Astrocyte of the hippocampus (primary cell): ENCODE results near the gene CCDC148.

Experiments
- DNase-seq: peaks from one replicate; pipeline ENCODE4 v3.0.0; 2011; ENCODE audit warnings: low read depth, low spot score

The CCDC148 gene

DNA sequence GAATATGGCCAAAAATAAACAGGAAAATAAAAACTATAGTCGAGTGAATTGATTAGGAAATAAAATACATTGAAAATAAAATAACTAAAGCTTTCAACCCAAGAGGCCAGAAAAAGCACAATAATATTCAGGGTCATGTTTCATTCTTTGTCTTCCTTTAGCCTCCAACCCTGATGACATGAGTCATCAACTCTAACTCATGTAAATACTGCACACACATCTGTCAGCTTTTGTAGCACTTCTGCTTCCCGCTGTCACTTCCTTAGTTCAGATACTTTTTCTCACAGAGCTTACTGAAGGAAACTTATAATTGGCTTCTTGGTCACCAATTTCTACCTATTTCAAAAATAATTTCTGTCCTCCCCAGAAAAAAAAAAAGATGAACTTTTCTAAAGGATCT, 242.1 kb downstream of the CCDC148 start:
- peak; percentile 30 for DNase-seq

DNA sequence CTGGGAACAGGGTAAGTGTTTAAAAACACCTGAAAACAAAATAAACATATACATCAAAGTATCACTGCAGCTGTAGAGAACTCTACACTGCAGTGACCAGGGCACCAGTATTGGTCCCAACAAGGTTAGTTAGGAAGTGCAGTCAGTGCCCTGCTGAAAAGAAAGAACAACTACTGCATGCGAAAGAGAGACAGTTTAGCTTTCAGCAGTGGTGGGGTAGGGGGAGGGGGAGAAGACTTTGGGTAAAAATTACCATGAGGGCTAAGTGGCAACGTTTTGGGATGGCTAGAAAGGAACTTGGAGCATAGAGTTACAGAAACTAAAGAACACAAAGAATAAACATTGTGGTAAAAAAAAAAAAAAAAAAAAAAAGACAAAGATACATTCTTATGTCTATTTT, 242.8 kb downstream of the CCDC148 start:
- DNase-seq: no peak

DNA sequence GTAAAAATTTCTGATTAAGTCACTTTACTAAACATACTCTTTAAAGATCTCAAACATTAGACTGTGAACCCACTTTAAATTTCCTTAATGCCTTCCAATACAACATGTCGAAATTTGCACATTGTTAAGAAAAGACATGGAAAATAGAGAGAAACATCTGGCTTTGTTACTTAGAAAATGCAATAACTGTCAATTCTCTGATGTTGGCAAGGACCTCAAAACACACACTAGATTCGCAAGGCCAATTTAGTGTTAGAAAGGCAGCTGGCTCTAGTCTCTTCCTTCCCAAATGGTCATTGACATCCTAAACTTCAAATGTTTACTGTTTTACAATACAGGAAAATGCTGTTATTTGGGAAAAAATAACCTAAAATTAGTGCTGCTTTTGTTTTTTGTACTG, 244.3 kb downstream of the CCDC148 start:
- no peak for DNase-seq

DNA sequence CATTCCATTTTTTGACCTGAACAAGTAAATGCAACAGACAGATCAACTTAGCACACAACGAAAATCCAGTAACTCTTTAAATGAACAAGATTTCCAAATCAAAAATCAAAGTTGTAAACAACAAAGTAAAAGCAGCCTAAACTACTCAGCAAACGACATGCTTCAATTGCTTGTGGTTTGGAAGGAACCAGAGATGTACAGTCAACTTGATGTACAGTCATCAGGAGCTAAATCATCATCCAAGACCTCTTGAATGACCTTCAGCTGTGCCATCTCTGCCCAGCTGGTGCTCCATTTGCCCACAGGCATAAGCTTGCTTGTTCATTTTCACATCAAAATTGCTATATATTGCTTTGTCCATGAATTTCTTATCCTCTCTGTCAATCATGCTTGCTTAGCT, 245.1 kb downstream of the CCDC148 start:
- no peak for DNase-seq

DNA sequence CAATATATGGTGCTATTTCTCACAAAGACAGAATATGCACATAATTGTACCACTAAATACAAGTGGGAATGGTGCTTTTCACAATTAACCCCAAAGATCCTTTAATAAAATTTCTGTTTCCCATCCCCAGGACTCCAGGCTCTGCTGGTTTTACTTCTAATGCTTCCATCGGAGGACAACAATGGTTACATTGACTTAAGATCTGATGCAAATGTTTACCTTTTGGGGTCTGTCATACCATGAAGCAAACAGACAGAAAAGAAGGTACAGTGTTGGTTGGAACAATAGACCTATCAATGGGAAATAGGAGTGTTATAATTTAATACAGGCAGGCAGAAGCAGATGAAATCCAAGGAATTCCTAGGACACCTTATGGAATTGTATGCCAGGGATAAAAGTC, 249.2 kb downstream of the CCDC148 start:
- no peak for DNase-seq

DNA sequence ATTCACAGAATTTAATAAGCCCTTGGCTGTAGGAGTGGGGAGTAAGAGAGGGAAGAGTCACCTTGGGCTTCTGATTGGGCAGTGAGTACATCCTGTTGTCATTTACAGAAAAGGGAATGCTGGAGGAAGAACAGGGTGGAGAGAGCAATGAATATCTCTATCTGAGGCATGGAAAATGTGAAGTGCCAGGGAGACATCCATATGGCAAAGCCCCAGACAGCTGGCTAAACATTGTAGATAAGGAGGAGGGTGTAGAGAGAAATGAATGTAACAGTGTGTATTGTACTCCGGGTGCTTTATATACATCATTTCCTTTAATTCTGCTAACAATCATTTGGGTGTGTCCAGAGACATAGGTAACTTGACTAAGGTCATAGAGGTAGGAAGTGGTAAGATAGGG, 251.3 kb downstream of the CCDC148 start:
- DNase-seq: no peak

DNA sequence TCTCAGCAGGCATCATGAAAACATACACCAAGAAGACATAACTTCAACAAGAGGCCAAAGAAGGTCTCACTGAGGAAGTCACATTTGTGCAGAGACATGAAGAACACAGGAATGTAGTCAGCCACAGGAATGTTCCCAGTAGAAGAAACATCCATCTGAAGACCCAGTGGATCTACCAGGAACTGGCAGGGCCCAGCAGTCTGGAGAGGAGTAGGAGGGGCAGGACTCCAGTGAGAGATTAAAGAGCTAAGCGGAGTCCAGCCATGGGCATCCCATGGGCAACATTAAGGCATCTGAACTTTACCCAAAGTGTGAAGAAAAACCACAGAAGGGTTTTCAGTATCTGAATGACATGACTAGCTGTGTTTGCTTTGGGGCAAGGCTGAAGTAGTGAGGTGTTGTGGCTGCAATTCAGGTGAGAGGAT, 251.8 kb downstream of the CCDC148 start:
- peak; percentile 56 for DNase-seq

DNA sequence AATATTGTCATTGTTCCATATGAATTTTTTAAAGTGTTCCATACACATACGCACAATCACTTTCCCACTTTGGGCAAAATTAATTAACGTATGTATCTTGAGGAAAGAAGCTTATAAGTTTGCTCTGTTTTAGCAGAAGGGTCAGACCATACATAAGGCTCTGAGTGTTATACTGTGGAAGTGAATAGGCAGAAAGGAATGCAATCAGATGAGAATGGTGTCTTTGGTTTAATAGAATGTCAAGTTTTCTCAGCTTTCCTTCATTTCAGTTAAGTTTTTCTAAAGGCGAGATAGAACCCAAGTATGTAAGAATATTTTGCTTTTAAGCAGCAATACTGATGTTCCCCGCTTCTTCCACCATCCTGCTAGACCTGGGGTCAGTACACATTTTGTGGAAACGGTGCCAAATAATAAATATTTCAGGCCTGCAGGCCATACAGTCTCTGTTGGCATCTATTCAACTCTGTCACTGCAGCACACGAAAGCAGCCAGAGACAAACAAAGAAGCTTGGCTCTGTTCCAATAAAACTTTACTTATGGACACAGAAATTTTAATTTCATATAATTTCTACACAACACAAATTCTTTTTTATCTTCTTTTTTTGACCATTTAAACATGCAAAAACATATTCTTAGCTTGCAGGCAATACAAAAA, 254.3 kb downstream of the CCDC148 start:
- DNase-seq: peak; percentile 49

DNA sequence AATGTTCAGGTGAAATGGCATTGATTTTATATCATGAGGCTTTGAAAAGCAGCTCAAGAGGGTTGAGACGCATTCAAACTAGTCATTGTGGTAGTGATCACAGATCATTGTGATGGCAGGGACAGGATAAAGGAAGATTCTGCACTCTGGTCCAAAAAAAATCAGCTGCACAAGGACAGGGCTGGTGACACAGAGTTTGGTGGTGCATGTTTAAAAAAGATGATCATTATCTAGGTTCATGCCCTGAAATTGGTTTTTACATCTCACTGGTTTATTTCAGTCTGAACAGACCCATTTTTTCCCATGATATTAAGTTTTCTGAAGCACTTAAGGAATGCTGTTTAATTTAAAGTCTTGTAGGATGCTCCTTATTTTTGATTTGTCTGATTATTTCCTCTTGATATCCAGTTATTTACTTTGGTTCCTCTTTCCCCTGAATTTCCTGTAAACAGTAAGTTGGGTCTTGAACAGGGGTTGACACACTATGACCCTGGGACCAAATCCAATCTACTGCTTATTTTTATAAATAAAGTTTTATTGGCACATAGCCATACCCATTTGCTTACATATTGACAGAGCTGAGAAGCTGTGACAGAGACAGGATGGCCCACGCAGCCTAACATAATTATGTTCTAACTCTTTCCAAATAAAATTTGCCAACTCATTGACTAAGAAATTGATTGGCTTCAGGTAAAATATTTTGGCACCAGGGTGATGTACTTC, 256.5 kb downstream of the CCDC148 start:
- DNase-seq: no peak

DNA sequence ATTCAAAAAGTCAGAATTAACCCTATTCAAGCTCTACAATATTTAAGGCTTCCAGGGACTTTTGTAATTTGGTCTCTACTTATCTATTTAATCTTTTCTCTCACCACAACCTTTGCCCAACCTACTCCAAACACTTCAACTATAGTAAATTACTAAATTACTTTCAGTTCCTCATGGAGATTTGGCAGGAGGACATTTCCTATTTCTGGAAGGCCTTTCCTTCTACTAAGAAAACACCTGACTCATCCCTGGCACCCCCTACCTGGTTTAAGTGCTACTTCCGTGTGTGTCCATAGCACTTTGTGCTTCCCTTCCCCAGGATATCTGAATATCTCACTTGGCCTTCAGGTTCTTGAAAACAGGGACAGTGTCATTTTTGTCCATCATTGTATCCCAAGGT, 258.6 kb downstream of the CCDC148 start:
- DNase-seq: no peak

DNA sequence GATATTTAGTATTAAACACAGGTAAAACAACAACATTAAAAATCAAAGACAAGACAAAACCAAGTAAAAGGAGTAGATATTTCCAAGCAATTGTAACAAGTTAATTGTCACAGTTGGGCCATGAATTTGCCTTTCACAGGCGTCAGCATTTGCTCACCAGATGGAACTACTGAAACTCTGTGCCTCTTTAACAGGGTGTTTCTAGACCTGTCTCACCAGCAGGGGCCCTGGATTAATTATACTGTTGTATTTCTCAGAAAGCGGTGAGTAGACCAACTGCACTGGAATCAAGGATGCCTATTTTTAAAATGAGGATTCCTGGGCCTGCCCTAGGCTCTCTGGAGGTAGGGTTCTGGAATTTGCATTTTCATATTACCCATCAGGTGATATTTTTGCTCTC, 262.3 kb downstream of the CCDC148 start:
- no peak for DNase-seq

DNA sequence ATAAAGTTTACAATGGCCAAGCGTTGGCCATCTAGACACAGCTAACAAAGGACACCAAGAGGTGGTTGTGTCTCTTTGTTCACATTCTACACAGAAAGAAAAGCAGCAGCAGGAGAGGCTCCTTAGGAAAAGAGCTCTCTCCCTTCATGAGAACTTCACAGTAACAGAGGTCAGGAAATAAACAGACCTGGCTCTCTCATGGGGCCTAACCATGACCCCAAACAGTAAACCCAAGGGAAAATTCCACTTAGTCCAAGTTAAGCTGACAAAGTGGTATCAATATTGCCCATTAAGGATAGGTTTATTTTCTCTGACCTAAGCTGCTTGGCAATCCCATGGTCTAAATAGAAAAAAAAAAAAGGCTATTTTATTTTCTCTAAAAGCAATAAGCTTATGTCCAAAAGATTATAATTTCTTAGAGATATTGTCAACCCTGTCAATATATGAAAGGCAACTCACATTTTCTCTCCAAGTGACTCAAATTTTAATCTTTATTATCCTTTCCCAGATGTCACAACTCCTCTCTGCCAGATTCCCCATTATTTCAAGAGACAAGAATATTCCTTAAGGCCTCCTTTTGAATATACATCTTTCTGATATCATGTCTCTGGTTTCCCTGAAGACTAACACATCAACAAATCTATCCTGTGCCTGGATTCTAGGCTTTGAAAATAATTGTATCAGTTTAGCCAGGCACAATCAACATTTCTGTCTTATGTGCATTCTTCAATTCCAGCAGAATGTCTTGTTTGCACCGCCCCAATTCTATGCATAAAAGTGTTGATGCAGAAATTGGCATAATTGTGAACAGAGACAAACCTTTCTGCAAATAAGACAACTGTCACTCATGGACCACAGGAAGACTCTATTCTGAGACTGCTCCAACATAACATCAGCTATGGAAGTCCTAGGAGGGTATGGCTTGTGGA, 263.8 kb downstream of the CCDC148 start:
- no peak for DNase-seq

DNA sequence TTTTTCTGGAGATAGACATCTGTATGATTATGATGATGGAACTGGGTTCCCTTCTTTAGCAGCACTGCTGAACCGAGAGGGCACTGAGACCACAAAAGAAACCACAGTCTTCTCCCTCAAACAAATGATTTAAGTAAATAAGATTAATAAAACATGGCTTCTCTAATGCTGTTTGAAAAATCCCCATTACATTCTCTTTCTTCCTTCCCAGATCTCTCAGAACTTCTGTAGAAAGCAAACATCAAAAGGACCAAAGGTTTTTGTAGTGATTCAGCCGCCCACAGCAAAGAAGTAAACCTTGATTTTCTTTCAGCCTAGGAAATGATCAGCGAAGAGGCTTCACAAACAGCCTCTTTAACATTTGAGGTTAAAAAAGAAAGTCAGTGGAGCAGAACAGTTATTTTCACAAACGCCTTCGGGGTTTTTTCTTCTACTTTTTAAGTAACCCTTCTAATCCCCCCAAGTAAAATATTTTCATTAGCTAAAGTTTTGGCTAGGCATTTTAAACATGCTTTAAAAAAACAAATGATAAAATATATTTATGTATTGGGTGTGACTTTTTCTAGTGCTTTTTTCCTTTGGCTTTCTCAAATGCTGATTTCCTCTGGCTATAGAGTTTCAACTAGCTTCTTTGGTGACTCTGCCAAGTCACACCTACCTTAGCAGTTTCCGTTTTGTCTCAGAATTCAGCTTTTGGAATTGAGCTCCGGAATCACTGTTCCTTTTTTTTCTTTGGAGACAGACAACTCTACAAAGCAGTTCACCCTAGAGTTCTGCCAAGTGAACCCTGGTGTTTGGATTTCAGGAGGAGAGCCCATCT, 265.3 kb downstream of the CCDC148 start:
- DNase-seq: peak; percentile 78

DNA sequence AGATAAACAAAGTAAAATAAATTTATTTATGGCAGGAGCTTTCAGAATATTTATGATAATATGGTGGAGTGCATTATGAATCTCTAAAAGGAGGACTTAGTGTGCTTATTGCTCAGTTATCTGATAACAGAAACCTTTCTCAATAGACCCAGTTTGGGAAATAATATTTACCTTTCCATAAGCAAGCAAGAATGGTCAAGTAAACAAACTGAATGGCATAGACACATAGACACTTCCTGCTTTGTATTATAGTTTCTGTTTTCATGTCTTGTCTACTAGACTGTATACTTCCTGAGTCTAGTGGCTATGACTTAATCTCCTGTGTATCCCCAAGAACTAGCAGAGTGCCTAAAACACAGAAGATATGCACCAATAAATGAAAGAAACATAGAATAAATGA, 267.0 kb downstream of the CCDC148 start:
- DNase-seq: no peak

DNA sequence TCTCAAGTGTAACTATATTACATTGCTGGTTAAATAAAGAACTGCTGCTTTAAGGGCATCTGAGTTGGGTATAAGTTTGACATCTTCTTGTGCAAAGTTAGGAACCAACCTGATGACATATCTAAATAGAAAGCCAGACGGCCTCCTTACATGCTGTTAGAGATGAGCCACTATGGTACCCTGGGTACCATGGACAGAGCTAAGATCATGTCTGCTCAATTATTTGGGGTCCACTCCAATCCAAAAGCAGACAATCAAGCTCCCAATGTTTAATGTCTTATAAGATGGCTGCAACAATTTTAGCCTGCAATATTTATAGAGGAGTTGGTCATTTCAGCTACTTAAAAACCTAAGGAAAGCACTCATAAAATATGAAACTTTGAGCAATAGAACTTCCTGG, 268.6 kb downstream of the CCDC148 start:
- no peak for DNase-seq

DNA sequence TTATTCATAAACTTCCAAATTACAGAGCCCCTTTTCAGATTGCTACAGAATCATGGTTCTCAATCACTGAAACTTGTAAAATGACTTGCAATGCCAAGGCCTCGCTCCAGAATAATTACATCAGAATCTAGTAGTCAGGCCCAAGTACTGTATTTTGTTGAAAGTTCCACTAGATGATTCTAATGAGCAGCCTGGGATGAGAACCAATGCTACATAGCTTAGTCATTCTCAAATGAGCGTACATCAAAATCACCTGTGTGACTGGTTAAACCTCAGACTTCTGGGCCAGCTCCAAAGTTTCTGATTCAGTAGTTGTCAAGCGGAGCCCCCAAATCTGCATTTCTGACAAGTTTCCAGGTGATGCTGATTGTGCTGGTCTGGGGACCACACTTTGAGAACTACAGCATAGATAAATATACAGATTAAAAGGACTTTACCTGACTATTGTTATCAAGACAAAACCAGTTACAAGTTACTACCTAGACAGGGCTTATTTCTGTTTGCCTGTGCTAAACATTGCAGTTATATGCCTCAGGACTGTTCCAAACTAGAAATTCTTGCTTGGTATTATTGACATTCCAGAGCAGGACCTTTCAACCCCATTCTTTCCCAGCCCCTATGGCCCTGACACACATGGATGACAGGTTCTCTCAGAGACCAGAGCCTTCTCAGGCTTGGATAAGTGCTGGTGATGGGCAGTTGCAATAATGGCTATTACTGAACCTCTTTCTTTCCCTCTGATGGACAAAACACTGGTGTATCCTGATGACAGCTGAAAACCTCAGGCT, 271.8 kb downstream of the CCDC148 start:
- DNase-seq: peak; percentile 58

DNA sequence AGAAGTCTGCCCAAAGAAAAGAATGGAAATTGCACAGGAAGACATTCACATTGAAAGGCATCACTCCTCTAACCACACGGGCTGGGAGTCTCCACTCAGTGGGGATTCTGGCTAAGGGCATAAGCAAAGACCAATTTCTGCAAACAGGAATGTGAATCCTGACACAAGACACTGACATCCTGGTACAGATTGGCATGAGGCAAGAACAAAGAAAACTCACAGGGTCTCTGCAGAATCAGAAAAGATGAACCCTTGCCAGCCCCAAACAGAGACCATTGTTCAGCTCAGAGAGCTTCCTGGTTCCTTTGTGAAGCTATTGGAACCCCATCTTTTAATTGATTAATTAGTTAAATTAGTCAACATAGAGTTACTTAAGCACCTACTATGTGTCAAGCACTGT, 272.6 kb downstream of the CCDC148 start:
- DNase-seq: no peak

DNA sequence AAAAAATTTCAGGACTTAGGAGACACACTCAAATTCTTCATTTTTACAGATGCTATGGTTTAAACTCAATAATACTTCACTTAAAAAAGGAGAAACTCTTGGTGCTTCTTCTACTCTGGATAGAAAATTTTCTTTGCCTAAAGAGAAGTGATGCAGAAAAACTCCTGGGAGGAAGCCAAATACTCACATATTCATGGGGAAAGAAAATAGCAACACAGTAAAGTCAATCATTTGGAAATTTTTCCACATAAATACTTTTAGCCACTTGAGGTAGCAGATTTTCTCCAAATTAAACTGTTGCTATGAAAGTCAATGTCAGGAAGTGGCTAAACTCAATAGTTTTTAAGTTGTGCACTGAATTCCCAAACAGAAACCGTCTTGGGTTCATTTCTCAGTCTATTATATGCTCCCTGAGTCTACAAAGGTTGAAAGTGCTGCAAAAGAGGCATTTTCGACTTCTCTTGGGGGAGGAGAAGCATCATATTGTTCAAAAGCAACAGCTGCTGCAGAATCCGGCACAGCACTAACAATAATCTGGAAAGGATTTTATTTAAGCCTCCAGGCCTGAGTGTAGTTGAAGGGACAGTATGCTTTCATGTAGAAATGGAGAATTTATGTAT, 273.8 kb downstream of the CCDC148 start:
- DNase-seq: peak; percentile 71

DNA sequence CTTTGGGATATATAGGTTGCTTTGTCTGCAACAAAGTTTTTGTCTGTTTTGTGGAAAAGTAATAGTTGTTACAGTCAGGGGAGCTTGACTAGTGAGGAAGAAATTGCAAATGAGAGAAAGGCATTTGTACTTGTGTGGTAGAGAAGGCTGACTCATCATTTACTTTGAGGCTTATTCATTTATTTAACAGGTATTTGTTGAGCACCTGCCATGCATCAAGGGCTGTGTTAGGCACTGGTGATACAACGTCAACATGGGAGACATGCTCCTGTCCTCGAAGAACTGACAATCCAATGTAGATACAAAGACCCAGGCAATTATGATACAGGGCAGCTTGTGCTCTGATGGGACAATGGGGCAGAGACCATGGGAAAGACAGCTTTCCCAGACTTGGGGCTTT, 275.4 kb downstream of the CCDC148 start:
- DNase-seq: peak; percentile 25

DNA sequence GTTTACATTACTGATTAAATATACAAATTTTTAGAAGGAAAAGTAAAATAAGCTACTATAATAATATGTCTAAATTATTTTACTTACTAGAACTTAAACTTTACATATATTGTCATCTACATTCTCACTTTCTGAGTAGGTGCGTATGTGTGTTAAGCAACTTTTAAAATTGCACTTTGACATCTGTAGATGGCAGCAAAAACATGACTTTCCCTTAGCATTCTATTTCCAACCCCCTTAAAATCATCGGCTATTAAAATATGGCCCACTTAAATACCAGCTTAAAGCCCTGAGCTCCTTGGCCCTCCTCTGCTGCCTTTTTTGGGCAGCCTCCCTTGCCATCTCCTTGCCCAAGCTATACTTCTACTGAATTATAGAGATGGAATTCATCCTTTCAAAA, 276.9 kb downstream of the CCDC148 start:
- DNase-seq: peak; percentile 39
